GM12878 (cell line): Measurements from ENCODE around the gene ADAMTS17. TPM values are rescaled to one million over a fixed set of nuclear protein-coding genes. Genes with fewer than 3 reads are reported as not detected.

Source experiments
- ATAC-seq: fragments of 200-7000 bp; cut with Tn5 transposase; 3 replicates; pipeline ENCODE4 v1.9.1; 2020; ENCODE audit warnings: mild to moderate bottlenecking, moderate library complexity
- BruUV-seq: library from RNA; stranded (reverse); fragments of 400-500 nt; replicated peaks from 2 replicates; lab custom pipeline; 2021; lab: Mats Ljungman, UMichigan
- CTCF ChIA-PET: fragments of 300-600 bp; sonication (Branson Sonifier 250); formaldehyde crosslinking; extraction: SDS; loops from one replicate; lab custom pipeline; 2021; ENCODE audit warnings: inconsistent platforms; lab: Yijun Ruan, JAX
- POLR2A ChIA-PET: fragments of 350-600 bp; formaldehyde crosslinking; extraction: SDS; loops from one replicate; lab custom pipeline; 2021; ENCODE audit warnings: inconsistent platforms; lab: Charles Lee
- RAD21 ChIA-PET: fragments of 300-600 bp; sonication (Branson Sonifier 250); formaldehyde crosslinking; loops from one replicate; lab custom pipeline; 2023; ENCODE audit warnings: antibody characterized with exemption; ENCODE audit not compliant: unreplicated experiment; lab: Charles Lee
- SMC1A ChIA-PET: fragments of 300-600 bp; sonication (Branson Sonifier 250); formaldehyde crosslinking; loops from one replicate; lab custom pipeline; 2023; ENCODE audit not compliant: unreplicated experiment, uncharacterized antibody; lab: Charles Lee
- DNase-seq: peaks from one replicate; pipeline ENCODE4 v3.0.0-alpha.2; 2011; ENCODE audit warnings: low read depth, low spot score
- FAIRE-seq: peaks from 3 replicates; lab custom pipeline; 2011; peaks lifted over from hg19 to GRCh38; lab: Jason Lieb, UNC
- H2AFZ ChIP-seq: 2 replicates; pipeline ENCODE4 v1.6.0; 2011; ENCODE audit warnings: low read depth, low read length, control low read depth; ENCODE audit not compliant: control insufficient read depth
- H3K27ac ChIP-seq: 2 replicates; pipeline ENCODE4 v1.5.1; 2011; ENCODE audit warnings: control low read depth; ENCODE audit not compliant: control insufficient read depth, insufficient read depth
- H3K27me3 ChIP-seq, 2 experiments: replicated peaks in 1 of 2; 2 replicates each; pipeline versions ENCODE4 v1.6.0 to v1.6.1; 2011; ENCODE audit warnings: low read length in 1 of 2; ENCODE audit not compliant: control insufficient read depth in 2 of 2, insufficient read depth in 2 of 2
- H3K36me3 ChIP-seq, 2 experiments: 2 replicates each; pipeline ENCODE4 v1.5.1; 2011; ENCODE audit warnings: low read length in 1 of 2; ENCODE audit not compliant: control insufficient read depth in 2 of 2, insufficient read depth in 2 of 2
- H3K4me1 ChIP-seq: 2 replicates; pipeline ENCODE4 v1.6.1; 2011; ENCODE audit warnings: mild to moderate bottlenecking, low read length, moderate library complexity, mixed read lengths; ENCODE audit not compliant: control insufficient read depth, insufficient read depth
- H3K4me2 ChIP-seq: 2 replicates; pipeline ENCODE4 v1.6.0; 2011; ENCODE audit warnings: control low read depth; ENCODE audit not compliant: control insufficient read depth, insufficient read depth
- H3K4me3 ChIP-seq: fragments of 200-600 bp; sonication (generic); 2 replicates; pipeline ENCODE4 v1.5.1; 2016
- H3K79me2 ChIP-seq: 2 replicates; pipeline ENCODE4 v1.6.0; 2011; ENCODE audit warnings: low read length; ENCODE audit not compliant: control insufficient read depth, insufficient read depth
- H3K9ac ChIP-seq: 2 replicates; pipeline ENCODE4 v1.8.0; 2011; ENCODE audit warnings: low read length, control low read depth, mixed read lengths; ENCODE audit not compliant: control insufficient read depth, insufficient read depth
- H3K9me3 ChIP-seq: replicated peaks from 3 replicates; pipeline ENCODE4 v1.5.1; 2011; ENCODE audit warnings: mild to moderate bottlenecking, low read length; ENCODE audit not compliant: control insufficient read depth, insufficient read depth
- H4K20me1 ChIP-seq: 2 replicates; pipeline ENCODE4 v1.6.0; 2011; ENCODE audit not compliant: control insufficient read depth, insufficient read depth
- ASH2L ChIP-seq: fragments of 300-600, 200-600 bp; sonication (generic); IDR thresholded peaks from 2 replicates; pipeline ENCODE4 v1.6.1; 2017; ENCODE audit warnings: low read depth, mild to moderate bottlenecking, borderline replicate concordance
- CBFB ChIP-seq: IDR thresholded peaks from 2 replicates; pipeline ENCODE4 v1.6.1; 2016; ENCODE audit warnings: antibody characterized with exemption, low read depth
- CREB1 ChIP-seq: IDR thresholded peaks from 2 replicates; pipeline ENCODE4 v1.6.1; 2012; ENCODE audit warnings: low read depth, mild to moderate bottlenecking, inconsistent platforms
- CTCF ChIP-seq, 3 experiments: IDR thresholded peaks in 2 of 3; conservative IDR thresholded peaks in 1 of 3; 2 replicates each; pipeline ENCODE4 v1.5.1; 2011; ENCODE audit warnings: low read depth in 3 of 3, low read length in 3 of 3, mild to moderate bottlenecking in 3 of 3, control low read depth in 2 of 3, moderate library complexity in 2 of 3, inconsistent platforms in 1 of 3, mixed read lengths in 1 of 3; ENCODE audit not compliant: control insufficient read depth in 2 of 3, insufficient read depth in 1 of 3; ENCODE audit errors: extremely low read depth in 1 of 3
- GABPA ChIP-seq: IDR thresholded peaks from 2 replicates; pipeline ENCODE4 v1.6.1; 2014; ENCODE audit warnings: antibody characterized with exemption, low read depth, mild to moderate bottlenecking, inconsistent platforms
- SRF ChIP-seq, 2 experiments: IDR thresholded peaks; 2 replicates each; pipeline ENCODE4 v1.6.1; 2011; ENCODE audit warnings: low read depth in 2 of 2, low read length in 2 of 2, mild to moderate bottlenecking in 1 of 2, moderate library complexity in 1 of 2
- ZBED1 ChIP-seq: IDR thresholded peaks from 2 replicates; pipeline ENCODE4 v1.6.1; 2016; ENCODE audit warnings: borderline replicate concordance
- ZNF24 ChIP-seq: fragments of 450-650 bp; IDR thresholded peaks from 2 replicates; pipeline ENCODE4 v1.6.1; 2017; ENCODE audit warnings: antibody characterized with exemption, mild to moderate bottlenecking
- WGBS: methylation state at CpG from one replicate; pipeline ENCODE4 v1.1.6; 2016; ENCODE audit warnings: low lambda C conversion rate; ENCODE audit not compliant: insufficient replicate concordance, insufficient coverage; ENCODE audit errors: missing lambda C conversion rate; 5-methylcytosine and 5-hydroxymethylcytosine counted together
- in situ Hi-C: fragments of 300-500 bp; cut with MboI; formaldehyde crosslinking; loops from 9 replicates; pipeline ENCODE4 v1.14.3; 2018; ENCODE audit warnings: mixed read lengths
- intact Hi-C: fragments of 100-400 bp; cut with micrococcal nuclease; formaldehyde crosslinking; loops from one replicate; pipeline ENCODE4 v1.14.2; 2022; ENCODE audit not compliant: unreplicated experiment
- polyA plus RNA-seq, 11 experiments: library from polyadenylated mRNA; depleted of rRNA in 4 of 11; unstranded in 6 of 11; stranded (reverse) in 5 of 11; fragments of >200 nt; fragmentation: Nextera tagmentation in 4 of 11; fragmentation: Illumina TruSeq in 1 of 11; extraction: Ambion mirVana in 4 of 11; extraction: Trizol in 1 of 11; gene quantifications; 1 replicate in 1 of 11; 2 replicates in 10 of 11; pipeline versions ENCODE4 v1.2.1 to v1.2.3, GENCODE V29; 2011 to 2016; ENCODE audit warnings: inconsistent platforms in 2 of 11, missing spikeins in 2 of 11, low read depth in 1 of 11
- total RNA-seq, 4 experiments: library from RNA; depleted of rRNA in 3 of 4; stranded (reverse); fragments of >200 nt in 3 of 4; fragmentation: Illumina TruSeq in 1 of 4; extraction: Trizol in 1 of 4; gene quantifications; 2 replicates each; pipeline versions ENCODE4 v1.2.1 to v1.2.3, GENCODE V29; 2013 to 2021

The ADAMTS17 gene
- total and polyA plus RNA-seq, 10 of the 15 experiments (the other 5 are each of a cell fraction or from before 2014, with no cell fraction given): 0.04 to 0.50 (median 0.10) TPM; not detected in 4

GRCh38 chr15:100253640-100254039 lies 88.1 kb downstream of the ADAMTS17 start:
- TF ChIP-seq ZNF24 (no peak), ASH2L (no peak)
- Histone ChIP-seq H3K27ac (no peak overlapping the region), H2AFZ (no peak overlapping the region), H3K9me3 (no peaks in the 10 kb centered on the region; the same call in 2 of the 3 replicates), H3K36me3 (no peaks in the 10 kb centered on the region), H3K9ac (no peak overlapping the region), H3K4me1 (no peaks in the 10 kb centered on the region), H3K79me2 (no peaks in the 10 kb centered on the region), H3K4me3 (no peak overlapping the region), H3K4me2 (no peak overlapping the region), H3K27me3 (no peaks in the 10 kb centered on the region), H4K20me1 (no peaks in the 10 kb centered on the region)
- intact Hi-C loops: no loop called here
- DNase-seq: no peak
- POLR2A ChIA-PET: no interaction called here
- 0% methylated on average over 1 of the region's 1 CpG for WGBS
- no peak for FAIRE-seq
- SMC1A ChIA-PET: no interaction called here
- CTCF ChIA-PET: interaction anchor here (0.6 kb wide), 1 partner anchor 8 kb away, joined by 3 read pairs; no protein-coding TSS in a partner anchor
- no peak for ATAC-seq
- in situ Hi-C loops: no loop called here
- no TSS peak for BruUV-seq
- RAD21 ChIA-PET: no interaction called here

GRCh38 chr15:100252779-100253417 lies 88.9 kb downstream of the ADAMTS17 start:
- SMC1A ChIA-PET: no interaction called here
- DNase-seq: no peak
- no peak for FAIRE-seq
- ATAC-seq: no peak
- no peaks in the 10 kb centered on the region for H3K4me1 ChIP-seq
- H3K27ac ChIP-seq: no peak overlapping the region
- H3K4me3 ChIP-seq: no peak overlapping the region
- H3K27me3 ChIP-seq: no peaks in the 10 kb centered on the region
- intact Hi-C loops (no loop called here), in situ Hi-C loops (no loop called here)
- TF ChIP-seq CTCF (IDR thresholded peaks at IDR 0.05 in 2 of 3, conservative IDR thresholded peaks at IDR 0.05 in 1 of 3; ENCODE audit: control insufficient read depth in 2 of 3, extremely low read depth in 1 of 3, insufficient read depth in 1 of 3, low read depth in 3 of 3, low read length in 3 of 3) (no peak), CREB1 (no peak), CBFB (no peak), GABPA (no peak), SRF (IDR thresholded peaks at IDR 0.05; ENCODE audit: low read depth in 2 of 2, low read length in 2 of 2) (no peak), ZBED1 (no peak)
- TF ChIP-seq, all 136 proteins: peak for 0
- Histone ChIP-seq H3K9me3 (no peaks in the 10 kb centered on the region; the same call in 2 of the 3 replicates), H3K79me2 (no peaks in the 10 kb centered on the region), H3K9ac (no peak overlapping the region), H3K4me2 (no peak overlapping the region), H3K36me3 (no peaks in the 10 kb centered on the region), H2AFZ (no peak overlapping the region), H4K20me1 (no peaks in the 10 kb centered on the region)
- no TSS peak for BruUV-seq
- ChIA-PET CTCF (interaction anchor here (0.6 kb wide), 1 partner anchor 9 kb away, joined by 3 read pairs; no protein-coding TSS in a partner anchor), RAD21 (no interaction called here), POLR2A (no interaction called here)
- 55% methylated on average over 8 of the region's 9 CpGs for WGBS
